Ovary (tissue), 9 donors: ENCODE results near the gene NFS1. TPM values are rescaled to one million over a fixed set of nuclear protein-coding genes. Genes with fewer than 3 reads are reported as not detected.
"Not testable (repeated sequence)": the region's sequence is repeated elsewhere in the genome, so short reads cannot be mapped to it uniquely, and the experiment has no call there.

ENCODE experiments used
- DNase-seq, 5 donors: peaks; one replicate each; pipeline ENCODE4 v3.0.0-alpha.2; 2019 to 2020
- H3K27ac ChIP-seq, 2 donors: fragments of 200-600 bp; one replicate each; pipeline versions ENCODE4 v1.5.1 to v1.8.0; 2019 to 2022
- H3K27me3 ChIP-seq: fragments of 200-600 bp; one replicate; pipeline ENCODE4 v1.8.0; 2022
- H3K36me3 ChIP-seq: fragments of 200-600 bp; sonication (generic); one replicate; pipeline ENCODE4 v1.5.1; 2019
- H3K4me1 ChIP-seq: one replicate; pipeline ENCODE4 v1.8.1; 2013; ENCODE audit warnings: mild to moderate bottlenecking, moderate library complexity; ENCODE audit not compliant: insufficient read depth
- H3K4me3 ChIP-seq: fragments of 200-600 bp; sonication (generic); one replicate; pipeline ENCODE4 v1.5.1; 2017
- H3K9me3 ChIP-seq, 2 donors: fragments of 200-600 bp in 1 of 2; sonication (generic) in 1 of 2; one replicate each; pipeline versions ENCODE4 v1.5.1 to v1.8.1; 2013 to 2019; ENCODE audit warnings: mild to moderate bottlenecking in 1 of 2, moderate library complexity in 1 of 2
- EP300 ChIP-seq: sonication (generic); formaldehyde crosslinking; IDR thresholded peaks from one replicate; pipeline ENCODE4 v1.6.1; 2017; ENCODE audit warnings: antibody characterized with exemption
- POLR2A ChIP-seq: fragments of 450-650 bp; IDR thresholded peaks from one replicate; pipeline ENCODE4 v1.6.1; 2017; ENCODE audit warnings: antibody characterized with exemption, mild to moderate bottlenecking, moderate library complexity
- WGBS, 3 donors: extraction: QIAGEN DNeasy Blood & Tissue Kit in 1 of 3; methylation state at CpG; one replicate each; pipeline versions ENCODE4 v1.1.5 to v1.1.7; 2013 to 2017; 5-methylcytosine and 5-hydroxymethylcytosine counted together
- intact Hi-C, 4 donors: fragments of 100-400 bp; cut with DNase I; formaldehyde crosslinking; loops; one replicate each; pipeline versions ENCODE4 v1.11.0 to v1.15.1; 2022 to 2023
- polyA plus RNA-seq, 2 donors: library from polyadenylated mRNA; stranded (reverse); fragments of 200-250 nt in 1 of 2; fragments of 350-450 nt in 1 of 2; fragmentation: Illumina TruSeq in 1 of 2; extraction: RNeasy Lipid Tissue Mini Kit (QIAGEN cat#74804) in 1 of 2; gene quantifications; one replicate each; pipeline ENCODE4 v1.2.3, GENCODE V29; 2013 to 2014
- total RNA-seq, 7 donors: library from RNA; depleted of rRNA in 2 of 7; stranded (reverse); fragments of >200 nt in 2 of 7; fragmentation: NEBNext Ultra II Directional in 3 of 7; extraction: Animal tissue kit (Norgen Biotek cat#: 25700) in 3 of 7; gene quantifications; one replicate each; pipeline versions ENCODE4 v1.1.0 to v1.2.4, GENCODE V29; 2016 to 2023
- TF ChIP-seq, protein P1 (sequence below), 3 donors: fragments of 450-650 bp in 2 of 3; fragments of 200-600 bp in 1 of 3; IDR thresholded peaks; one replicate each; pipeline versions ENCODE4 v1.5.1 to v1.8.0; 2016 to 2022; ENCODE audit warnings: antibody characterized with exemption in 3 of 3, mild to moderate bottlenecking in 1 of 3
- donor health status: DM: no; HTN: no; CAD: no; lungs with moderate emphysema.
- donor health status: DM: no; HTN: no; CAD: no.
- donor health status: Bipolar disorder and iron deficiency.
- donor health status: DM: yes; HTN: yes; CAD: no.
- donor health status: DM: no; HTN: no; CAD: no.
- donor health status: DM: yes; HTN: yes; CAD: no.

The NFS1 gene
- total and polyA plus RNA-seq, 9 donors = 17.3 to 58.1 (median 29.4) TPM

DNA sequence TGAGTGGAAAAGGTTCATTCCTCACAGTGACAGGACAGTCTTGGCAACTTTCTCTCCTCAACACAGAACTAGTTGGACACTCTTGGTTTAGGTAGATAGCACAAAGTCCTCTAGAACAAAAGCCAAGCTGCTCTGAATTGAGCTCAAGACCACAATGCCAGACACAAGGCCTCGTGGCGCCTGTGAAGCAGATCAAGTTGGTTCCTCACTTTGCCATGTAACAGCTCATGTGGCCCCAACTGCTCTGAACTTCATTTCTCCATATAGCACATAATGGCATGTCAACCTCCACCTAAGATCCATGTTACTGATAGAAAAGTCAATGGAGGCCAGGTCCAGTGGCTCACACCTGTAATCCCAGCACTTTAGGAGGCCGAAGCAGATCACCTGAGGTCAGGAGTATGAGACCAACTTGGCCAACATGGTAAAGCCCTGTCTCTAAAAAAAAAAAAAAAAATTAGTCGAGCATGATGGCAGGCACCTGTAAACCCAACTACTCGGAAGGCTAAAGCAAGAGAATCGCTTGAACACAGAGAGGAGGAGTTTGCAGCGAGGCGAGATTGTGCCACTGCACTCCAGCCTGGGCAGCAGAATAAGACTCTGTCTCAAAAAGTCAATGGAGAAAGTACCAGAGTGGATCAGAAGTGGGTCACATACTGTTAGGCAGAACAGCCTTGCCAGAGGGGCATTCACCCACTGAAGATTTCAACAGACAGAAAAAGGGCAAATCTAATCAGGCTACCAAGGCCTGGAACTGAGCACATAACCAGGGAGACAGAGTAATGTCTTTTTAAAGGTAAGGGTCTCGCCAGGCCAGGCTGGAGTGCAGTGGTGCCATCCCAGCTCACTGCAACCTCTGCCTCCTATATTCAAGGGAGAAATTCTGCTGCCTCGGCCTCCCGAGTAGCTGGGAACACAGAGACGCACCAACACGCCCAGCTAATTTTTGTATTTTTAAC lies 21.3 kb upstream of the NFS1 start:
- DNase-seq = no peak
- Histone ChIP-seq H3K9me3 (no peaks in the 10 kb centered on the region), H3K4me1 (peaks cover 3% of the 10 kb centered on the region), H3K27ac (no peak overlapping the region), H3K27me3 (no peaks in the 10 kb centered on the region), H3K36me3 (peaks cover 2% of the 10 kb centered on the region), H3K4me3 (no peak overlapping the region)
- WGBS, 3 donors = 84 to 88% (median 88%) methylated on average over 13 of the region's 13 CpGs
- intact Hi-C loops = no loop called here
- no peak for TF ChIP-seq POLR2A
- TF ChIP-seq, protein P1, sequence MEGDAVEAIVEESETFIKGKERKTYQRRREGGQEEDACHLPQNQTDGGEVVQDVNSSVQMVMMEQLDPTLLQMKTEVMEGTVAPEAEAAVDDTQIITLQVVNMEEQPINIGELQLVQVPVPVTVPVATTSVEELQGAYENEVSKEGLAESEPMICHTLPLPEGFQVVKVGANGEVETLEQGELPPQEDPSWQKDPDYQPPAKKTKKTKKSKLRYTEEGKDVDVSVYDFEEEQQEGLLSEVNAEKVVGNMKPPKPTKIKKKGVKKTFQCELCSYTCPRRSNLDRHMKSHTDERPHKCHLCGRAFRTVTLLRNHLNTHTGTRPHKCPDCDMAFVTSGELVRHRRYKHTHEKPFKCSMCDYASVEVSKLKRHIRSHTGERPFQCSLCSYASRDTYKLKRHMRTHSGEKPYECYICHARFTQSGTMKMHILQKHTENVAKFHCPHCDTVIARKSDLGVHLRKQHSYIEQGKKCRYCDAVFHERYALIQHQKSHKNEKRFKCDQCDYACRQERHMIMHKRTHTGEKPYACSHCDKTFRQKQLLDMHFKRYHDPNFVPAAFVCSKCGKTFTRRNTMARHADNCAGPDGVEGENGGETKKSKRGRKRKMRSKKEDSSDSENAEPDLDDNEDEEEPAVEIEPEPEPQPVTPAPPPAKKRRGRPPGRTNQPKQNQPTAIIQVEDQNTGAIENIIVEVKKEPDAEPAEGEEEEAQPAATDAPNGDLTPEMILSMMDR (IDR thresholded peaks at IDR 0.05) = no peak
- no peak for TF ChIP-seq EP300

DNA sequence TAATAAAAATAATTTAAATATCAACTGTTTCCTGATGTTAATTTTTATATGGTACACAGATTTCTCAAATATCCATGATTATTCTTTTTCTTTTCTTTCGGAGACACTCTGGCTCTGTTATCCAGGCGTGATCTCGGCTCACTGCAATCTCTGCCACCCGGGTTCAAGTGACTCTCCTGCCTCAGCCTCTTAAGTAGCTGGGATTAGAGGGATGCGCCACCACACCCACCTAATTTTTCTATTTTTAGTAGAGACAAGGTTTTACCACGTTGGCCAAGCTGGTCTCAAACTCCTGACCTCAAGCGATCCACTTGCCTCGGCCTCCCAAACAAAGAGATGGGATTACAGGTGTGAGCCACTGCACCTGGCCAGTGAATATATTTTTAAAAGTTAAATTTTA lies 20.6 kb upstream of the NFS1 start:
- TF ChIP-seq EP300 = no peak
- TF ChIP-seq, protein P1 (IDR thresholded peaks at IDR 0.05) = no peak
- no peak for TF ChIP-seq POLR2A
- Histone ChIP-seq H3K9me3 (no peaks in the 10 kb centered on the region), H3K27me3 (no peaks in the 10 kb centered on the region), H3K27ac (no peak overlapping the region), H3K36me3 (peaks cover 2% of the 10 kb centered on the region), H3K4me1 (peaks cover 3% of the 10 kb centered on the region), H3K4me3 (no peak overlapping the region)
- intact Hi-C loops = no loop called here
- DNase-seq = no peak
- 63 to 69% (median 69%) methylated on average over 8 of the region's 8 CpGs for WGBS, 3 donors

DNA sequence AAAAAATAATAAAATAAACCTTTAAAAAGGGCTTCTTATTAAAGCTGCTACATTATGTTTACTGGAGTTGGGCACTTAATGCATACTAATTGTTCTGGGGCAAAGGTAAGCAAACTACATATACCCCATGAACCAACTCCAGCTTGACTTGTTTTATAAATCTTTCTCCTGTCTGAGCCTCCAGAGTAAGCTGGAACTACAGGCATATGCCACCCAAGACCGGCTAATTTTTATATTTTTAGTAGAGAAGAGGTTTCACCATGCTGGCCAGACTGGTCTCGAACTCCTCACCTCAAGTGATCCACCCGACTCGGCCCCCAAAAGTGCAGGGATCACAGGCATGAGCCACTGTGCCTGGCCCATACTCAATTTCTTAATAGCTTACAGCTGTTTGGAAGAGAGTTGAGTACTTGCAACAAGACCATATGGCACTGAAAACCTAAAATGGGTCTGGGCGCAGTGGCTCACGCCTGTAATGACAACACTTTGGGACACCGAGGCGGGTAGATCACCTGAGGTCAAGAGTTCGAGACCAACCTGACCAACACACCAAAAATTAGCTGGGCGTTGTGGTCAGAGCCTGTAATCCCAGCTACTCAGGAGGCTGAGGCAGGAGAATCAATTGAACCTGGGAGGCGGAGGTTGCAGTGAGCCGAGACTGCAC lies 20.0 kb upstream of the NFS1 start:
- WGBS, 3 donors = 71 to 77% (median 76%) methylated on average over 12 of the region's 12 CpGs
- Histone ChIP-seq H3K27ac (no peak overlapping the region), H3K27me3 (no peaks in the 10 kb centered on the region), H3K4me3 (no peak overlapping the region), H3K36me3 (peaks cover 2% of the 10 kb centered on the region), H3K4me1 (peaks cover 3% of the 10 kb centered on the region), H3K9me3 (no peaks in the 10 kb centered on the region)
- DNase-seq = no peak
- intact Hi-C loops = no loop called here
- TF ChIP-seq, protein P1 (IDR thresholded peaks at IDR 0.05) = no peak
- no peak for TF ChIP-seq POLR2A
- TF ChIP-seq EP300 = no peak

DNA sequence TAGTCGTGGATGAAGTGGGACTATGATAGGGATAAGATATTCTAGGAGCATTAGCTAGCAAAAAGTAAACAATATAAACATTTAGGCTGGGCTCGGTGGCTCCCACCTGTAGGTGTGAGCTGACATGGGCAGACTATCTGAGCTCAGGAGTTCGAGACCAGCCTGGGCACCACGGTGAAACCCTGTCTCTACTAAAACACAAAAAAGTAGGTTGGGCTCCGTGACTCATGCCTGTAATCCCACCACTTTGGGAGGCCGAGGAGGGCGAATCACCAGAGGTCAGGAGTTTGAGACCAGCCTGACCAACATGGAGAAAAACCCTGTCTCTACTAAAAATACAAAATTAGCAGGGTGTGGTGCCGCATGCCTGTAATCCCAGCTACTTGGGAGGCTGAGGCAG lies 19.2 kb upstream of the NFS1 start:
- H3K36me3 ChIP-seq, H3K27ac ChIP-seq, DNase-seq, intact Hi-C loops, H3K4me3 ChIP-seq, H3K4me1 ChIP-seq, H3K27me3 ChIP-seq, H3K9me3 ChIP-seq: not testable (repeated sequence)
- WGBS, 3 donors = 70 to 78% (median 76%) methylated on average over 8 of the region's 8 CpGs

DNA sequence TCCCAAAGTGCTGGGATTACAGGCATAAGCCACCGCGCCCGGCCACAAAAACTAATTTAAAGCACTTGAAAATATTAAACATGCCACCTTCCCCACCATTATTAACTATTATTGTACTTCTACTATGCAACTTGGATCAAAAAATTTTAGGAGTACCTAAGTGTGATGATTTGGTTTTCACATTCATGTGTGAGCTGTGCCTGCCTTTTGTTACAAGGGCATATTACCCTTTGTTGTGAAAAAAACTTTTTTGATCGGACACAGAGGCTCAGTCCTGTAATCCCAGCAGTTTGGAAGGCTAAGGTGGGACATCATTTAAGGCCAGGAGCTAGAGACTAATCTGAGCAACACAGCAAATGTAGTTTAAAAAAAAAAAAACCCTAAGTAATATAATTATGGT lies 17.2 kb upstream of the NFS1 start:
- WGBS, 3 donors = 83 to 92% (median 86%) methylated on average over 4 of the region's 4 CpGs
- H3K9me3 ChIP-seq = no peaks in the 10 kb centered on the region
- TF ChIP-seq, protein P1 (IDR thresholded peaks at IDR 0.05) = no peak
- H3K4me3 ChIP-seq = no peak overlapping the region
- H3K27me3 ChIP-seq = no peaks in the 10 kb centered on the region
- intact Hi-C loops = no loop called here
- DNase-seq = no peak
- peaks cover 2% of the 10 kb centered on the region for H3K36me3 ChIP-seq
- no peak overlapping the region for H3K27ac ChIP-seq
- H3K4me1 ChIP-seq = peaks cover 2% of the 10 kb centered on the region
